Prostate gland (tissue), 2 donors: ENCODE results near the gene HSD11B1L. TPM values are rescaled to one million over a fixed set of nuclear protein-coding genes. Genes with fewer than 3 reads are reported as not detected.

Source experiments
- DNase-seq: peaks from one replicate; pipeline ENCODE4 v3.0.0-alpha.2; 2019; ENCODE audit warnings: low spot score
- H3K27ac ChIP-seq, 2 donors: fragments of 200-600 bp; sonication (generic); 2 replicates each; pipeline ENCODE4 v1.5.1; 2017 to 2019
- H3K27me3 ChIP-seq: fragments of 200-600 bp; sonication (generic); replicated peaks from 2 replicates; pipeline ENCODE4 v1.5.1; 2019; ENCODE audit not compliant: insufficient read depth
- H3K36me3 ChIP-seq, 2 donors: fragments of 200-600 bp; sonication (generic); 1 replicate in 1 of 2; 2 replicates in 1 of 2; pipeline versions ENCODE4 v1.5.1 to v1.8.1; 2017 to 2019
- H3K4me1 ChIP-seq: fragments of 200-600 bp; sonication (generic); replicated peaks from 2 replicates; pipeline ENCODE4 v1.5.1; 2019
- H3K4me3 ChIP-seq, 2 donors: fragments of 200-600 bp; sonication (generic); 2 replicates each; pipeline ENCODE4 v1.5.1; 2017 to 2019
- H3K9me3 ChIP-seq: fragments of 200-600 bp; sonication (generic); 2 replicates; pipeline ENCODE4 v1.5.1; 2017
- CTCF ChIP-seq, 4 experiments: fragments of 200-600 bp in 2 of 4; fragments of 450-650 bp in 2 of 4; sonication (generic) in 2 of 4; IDR thresholded peaks; 1 replicate in 3 of 4; 2 replicates in 1 of 4; pipeline ENCODE4 v1.5.1; 2016 to 2019; ENCODE audit warnings: antibody characterized with exemption in 4 of 4, mild to moderate bottlenecking in 2 of 4, moderate library complexity in 2 of 4
- POLR2A ChIP-seq: fragments of 450-650 bp; IDR thresholded peaks from one replicate; pipeline ENCODE4 v1.6.1; 2016; ENCODE audit warnings: antibody characterized with exemption, mild to moderate bottlenecking
- POLR2AphosphoS5 ChIP-seq: sonication (generic); formaldehyde crosslinking; IDR thresholded peaks from one replicate; pipeline ENCODE4 v1.6.1; 2017; ENCODE audit warnings: antibody characterized with exemption
- WGBS: methylation state at CpG from one replicate; pipeline ENCODE4 v1.1.5; 2018; 5-methylcytosine and 5-hydroxymethylcytosine counted together
- intact Hi-C: fragments of 100-400 bp; cut with DNase I; formaldehyde crosslinking; loops from one replicate; pipeline ENCODE4 v1.14.2; 2022
- total RNA-seq, 2 donors: library from RNA; depleted of rRNA; stranded (reverse); fragments of >200 nt; gene quantifications; one replicate each; pipeline ENCODE4 v1.1.0, GENCODE V29; 2016

The HSD11B1L gene
- total RNA-seq, 2 donors from 2014 or later, result 15.6 to 17.9 TPM

GRCh38 chr19:5654931-5655330 lies 25.9 kb upstream of the HSD11B1L start:
- Histone ChIP-seq H3K4me1 (no peaks in the 10 kb centered on the region), H3K9me3 (no peaks in the 10 kb centered on the region), H3K27ac (no peak overlapping the region), H3K4me3 (no peak overlapping the region), H3K36me3 (peaks cover 42 to 46% of the 10 kb centered on the region in 2 donors), H3K27me3 (no peaks in the 10 kb centered on the region)
- intact Hi-C loops, result no loop called here
- no peak for DNase-seq
- TF ChIP-seq POLR2A (no peak), POLR2AphosphoS5 (no peak), CTCF (IDR thresholded peaks at IDR 0.05) (no peak)
- 92% methylated on average over 5 of the region's 5 CpGs for WGBS

GRCh38 chr19:5655412-5655811 lies 25.4 kb upstream of the HSD11B1L start:
- intact Hi-C loops, result no loop called here
- Histone ChIP-seq H3K4me1 (no peaks in the 10 kb centered on the region), H3K27me3 (no peaks in the 10 kb centered on the region), H3K27ac (no peak overlapping the region), H3K9me3 (no peaks in the 10 kb centered on the region), H3K36me3 (peaks cover 38 to 46% of the 10 kb centered on the region in 2 donors), H3K4me3 (no peak overlapping the region)
- no peak for TF ChIP-seq POLR2A
- no peak for TF ChIP-seq CTCF (IDR thresholded peaks at IDR 0.05)
- no peak for TF ChIP-seq POLR2AphosphoS5
- WGBS, result 80% methylated on average over 5 of the region's 5 CpGs
- DNase-seq, result no peak

- peaks cover 31 to 55% of the 10 kb centered on the region in 2 donors for H3K36me3 ChIP-seq
- H3K4me1 ChIP-seq, result no peaks in the 10 kb centered on the region
- TF ChIP-seq POLR2AphosphoS5 (no peak), CTCF (IDR thresholded peaks at IDR 0.05) (no peak), POLR2A (no peak)
- no peak overlapping the region for H3K4me3 ChIP-seq
- H3K9me3 ChIP-seq, result no peaks in the 10 kb centered on the region
- no peaks in the 10 kb centered on the region for H3K27me3 ChIP-seq
- H3K27ac ChIP-seq, result no peak overlapping the region
- WGBS, result 97% methylated on average over 42 of the region's 42 CpGs
- no peak for DNase-seq
- intact Hi-C loops, result no loop called here
Measured at GRCh38 chr19:5661483-5661882, 19.3 kb upstream of the HSD11B1L start.

- TF ChIP-seq POLR2AphosphoS5, result no peak
- TF ChIP-seq CTCF (IDR thresholded peaks at IDR 0.05), result no peak
- TF ChIP-seq POLR2A, result no peak
- Histone ChIP-seq H3K4me3 (no peak overlapping the region), H3K36me3 (peaks cover 29 to 62% of the 10 kb centered on the region in 2 donors), H3K9me3 (no peaks in the 10 kb centered on the region), H3K27ac (no peak overlapping the region), H3K27me3 (no peaks in the 10 kb centered on the region), H3K4me1 (no peaks in the 10 kb centered on the region)
- WGBS, result 95% methylated on average over 17 of the region's 17 CpGs
- DNase-seq, result no peak
- intact Hi-C loops, result no loop called here
Measured at GRCh38 chr19:5663904-5664303, 16.9 kb upstream of the HSD11B1L start.

- H3K9me3 ChIP-seq, result no peaks in the 10 kb centered on the region
- DNase-seq, result no peak
- H3K27ac ChIP-seq, result no peak overlapping the region
- TF ChIP-seq CTCF (IDR thresholded peaks at IDR 0.05) (no peak), POLR2A (no peak), POLR2AphosphoS5 (no peak)
- no peaks in the 10 kb centered on the region for H3K27me3 ChIP-seq
- no peak overlapping the region for H3K4me3 ChIP-seq
- intact Hi-C loops, result no loop called here
- H3K4me1 ChIP-seq, result no peaks in the 10 kb centered on the region
- WGBS, result 97% methylated on average over 2 of the region's 2 CpGs
- peaks cover 29 to 65% of the 10 kb centered on the region in 2 donors for H3K36me3 ChIP-seq
Measured at GRCh38 chr19:5664515-5664914, 16.3 kb upstream of the HSD11B1L start.
